ENCODE data around the gene LHX1. TPM values are rescaled to one million over a fixed set of nuclear protein-coding genes. Genes with fewer than 3 reads are reported as not detected.

The LHX1 gene
- total and polyA plus RNA-seq, 2 donors (not counting 1 experiment from before 2014, with no cell fraction given): not detected

GRCh38 chr17:36943250-36944191, 6.2 kb downstream of the LHX1 start:
- Histone ChIP-seq H3K4me3 (replicated peaks in 1 of 4; ENCODE audit: control extremely low read depth in 1 of 4, insufficient read depth in 1 of 4, low read depth in 3 of 4, low read length in 4 of 4) (no peak overlapping the region), H4K20me1 (ENCODE audit: control insufficient read depth, extremely low read depth, insufficient read depth, low read length) (no peaks in the 10 kb centered on the region), H3K27ac (ENCODE audit: insufficient read depth, low read length) (no peak overlapping the region), H3K79me2 (ENCODE audit: control insufficient read depth, insufficient read depth, low read length) (no peaks in the 10 kb centered on the region), H3K9ac (ENCODE audit: insufficient read depth, low read length) (no peak overlapping the region), H2AFZ (ENCODE audit: low read length) (no peak overlapping the region), H3K36me3 (ENCODE audit: control insufficient read depth, insufficient read depth, low read length) (no peaks in the 10 kb centered on the region), H3K27me3 (ENCODE audit: control insufficient read depth, insufficient read depth, low read length) (peaks cover 86% of the 10 kb centered on the region), H3K4me1 (ENCODE audit: control insufficient read depth, extremely low read depth, insufficient read depth, low read length) (no peaks in the 10 kb centered on the region), H3K9me3 (ENCODE audit: control insufficient read depth, insufficient read depth, low read depth, low read length) (no peaks in the 10 kb centered on the region), H3K4me2 (ENCODE audit: extremely low read depth, insufficient read depth, low read length) (no peak overlapping the region)
- TF ChIP-seq CTCF (conservative IDR thresholded peaks at IDR 0.05 in 1 of 2, IDR thresholded peaks at IDR 0.05 in 1 of 2; ENCODE audit: low read depth in 1 of 2, low read length in 2 of 2): no peak
- peak; percentile 92 for TF ChIP-seq EZH2 (IDR thresholded peaks at IDR 0.05; ENCODE audit: low read length, missing control alignments)
- DNase-seq (ENCODE audit: low read depth in 2 of 2): peak in 1 of 2 donors; percentile 34

GRCh38 chr17:36944553-36944952, 7.3 kb downstream of the LHX1 start:
- H3K9me3 ChIP-seq (ENCODE audit: control insufficient read depth, insufficient read depth, low read depth, low read length): no peaks in the 10 kb centered on the region
- no peak overlapping the region for H2AFZ ChIP-seq (ENCODE audit: low read length)
- H3K4me1 ChIP-seq (ENCODE audit: control insufficient read depth, extremely low read depth, insufficient read depth, low read length): no peaks in the 10 kb centered on the region
- peaks cover 75% of the 10 kb centered on the region for H3K27me3 ChIP-seq (ENCODE audit: control insufficient read depth, insufficient read depth, low read length)
- H4K20me1 ChIP-seq (ENCODE audit: control insufficient read depth, extremely low read depth, insufficient read depth, low read length): no peaks in the 10 kb centered on the region
- H3K36me3 ChIP-seq (ENCODE audit: control insufficient read depth, insufficient read depth, low read length): no peaks in the 10 kb centered on the region
- no peak overlapping the region for H3K4me2 ChIP-seq (ENCODE audit: extremely low read depth, insufficient read depth, low read length)
- peaks cover 5% of the 10 kb centered on the region for H3K79me2 ChIP-seq (ENCODE audit: control insufficient read depth, insufficient read depth, low read length)
- TF ChIP-seq CTCF (conservative IDR thresholded peaks at IDR 0.05 in 1 of 2, IDR thresholded peaks at IDR 0.05 in 1 of 2; ENCODE audit: low read depth in 1 of 2, low read length in 2 of 2) (no peak), EZH2 (IDR thresholded peaks at IDR 0.05; ENCODE audit: low read length, missing control alignments) (no peak)
- H3K27ac ChIP-seq (ENCODE audit: insufficient read depth, low read length): no peak overlapping the region
- no peak overlapping the region for H3K4me3 ChIP-seq (replicated peaks in 1 of 4; ENCODE audit: control extremely low read depth in 1 of 4, insufficient read depth in 1 of 4, low read depth in 3 of 4, low read length in 4 of 4)
- no peak overlapping the region for H3K9ac ChIP-seq (ENCODE audit: insufficient read depth, low read length)
- no peak for DNase-seq (ENCODE audit: low read depth in 2 of 2)

DNA sequence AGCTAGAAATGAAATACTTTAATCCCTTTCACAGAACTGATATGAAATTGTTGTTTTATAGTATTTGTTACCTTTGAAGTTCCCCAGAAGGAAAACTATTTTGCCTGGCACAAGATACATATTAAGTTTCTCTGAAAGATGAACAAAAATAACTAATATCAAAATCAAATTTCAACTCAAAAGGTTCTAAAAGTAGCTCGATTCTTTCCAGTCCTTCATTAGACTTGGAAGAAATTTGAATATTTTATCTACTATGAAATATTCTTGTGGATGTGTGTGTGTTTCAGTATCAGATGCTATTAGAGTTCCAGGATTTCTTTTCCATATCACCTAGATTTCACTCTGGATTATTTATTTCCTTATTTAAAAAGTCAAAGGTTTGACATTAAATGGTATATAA, 7.9 kb downstream of the LHX1 start:
- TF ChIP-seq EZH2 (IDR thresholded peaks at IDR 0.05; ENCODE audit: low read length, missing control alignments) (no peak), CTCF (conservative IDR thresholded peaks at IDR 0.05 in 1 of 2, IDR thresholded peaks at IDR 0.05 in 1 of 2; ENCODE audit: low read depth in 1 of 2, low read length in 2 of 2) (no peak)
- H3K27me3 ChIP-seq (ENCODE audit: control insufficient read depth, insufficient read depth, low read length): peaks cover 71% of the 10 kb centered on the region

More for the DNA sequence above, 7.9 kb downstream of the LHX1 start:
- H3K9ac ChIP-seq (ENCODE audit: insufficient read depth, low read length): no peak overlapping the region
- H3K4me3 ChIP-seq (replicated peaks in 1 of 4; ENCODE audit: control extremely low read depth in 1 of 4, insufficient read depth in 1 of 4, low read depth in 3 of 4, low read length in 4 of 4): no peak overlapping the region
- H3K9me3 ChIP-seq (ENCODE audit: control insufficient read depth, insufficient read depth, low read depth, low read length): no peaks in the 10 kb centered on the region
- H4K20me1 ChIP-seq (ENCODE audit: control insufficient read depth, extremely low read depth, insufficient read depth, low read length): no peaks in the 10 kb centered on the region
- H3K4me2 ChIP-seq (ENCODE audit: extremely low read depth, insufficient read depth, low read length): no peak overlapping the region
- H3K79me2 ChIP-seq (ENCODE audit: control insufficient read depth, insufficient read depth, low read length): peaks cover 9% of the 10 kb centered on the region
- no peak overlapping the region for H2AFZ ChIP-seq (ENCODE audit: low read length)
- DNase-seq (ENCODE audit: low read depth in 2 of 2): no peak
- H3K27ac ChIP-seq (ENCODE audit: insufficient read depth, low read length): no peak overlapping the region
- no peaks in the 10 kb centered on the region for H3K4me1 ChIP-seq (ENCODE audit: control insufficient read depth, extremely low read depth, insufficient read depth, low read length)
- H3K36me3 ChIP-seq (ENCODE audit: control insufficient read depth, insufficient read depth, low read length): no peaks in the 10 kb centered on the region

Data from fibroblast of lung (primary cell).